CD4-positive, alpha-beta T cell treated with Interleukin-15 for 4 hours (primary cell): ENCODE data around the gene YY1.
"Not testable (repeated sequence)": the region's sequence is repeated elsewhere in the genome, so short reads cannot be mapped to it uniquely, and the experiment has no call there.

Experiments used
- DNase-seq: peaks from one replicate; pipeline ENCODE4 v3.0.0-alpha.2; 2020; ENCODE audit warnings: low spot score

YY1 gene

DNA sequence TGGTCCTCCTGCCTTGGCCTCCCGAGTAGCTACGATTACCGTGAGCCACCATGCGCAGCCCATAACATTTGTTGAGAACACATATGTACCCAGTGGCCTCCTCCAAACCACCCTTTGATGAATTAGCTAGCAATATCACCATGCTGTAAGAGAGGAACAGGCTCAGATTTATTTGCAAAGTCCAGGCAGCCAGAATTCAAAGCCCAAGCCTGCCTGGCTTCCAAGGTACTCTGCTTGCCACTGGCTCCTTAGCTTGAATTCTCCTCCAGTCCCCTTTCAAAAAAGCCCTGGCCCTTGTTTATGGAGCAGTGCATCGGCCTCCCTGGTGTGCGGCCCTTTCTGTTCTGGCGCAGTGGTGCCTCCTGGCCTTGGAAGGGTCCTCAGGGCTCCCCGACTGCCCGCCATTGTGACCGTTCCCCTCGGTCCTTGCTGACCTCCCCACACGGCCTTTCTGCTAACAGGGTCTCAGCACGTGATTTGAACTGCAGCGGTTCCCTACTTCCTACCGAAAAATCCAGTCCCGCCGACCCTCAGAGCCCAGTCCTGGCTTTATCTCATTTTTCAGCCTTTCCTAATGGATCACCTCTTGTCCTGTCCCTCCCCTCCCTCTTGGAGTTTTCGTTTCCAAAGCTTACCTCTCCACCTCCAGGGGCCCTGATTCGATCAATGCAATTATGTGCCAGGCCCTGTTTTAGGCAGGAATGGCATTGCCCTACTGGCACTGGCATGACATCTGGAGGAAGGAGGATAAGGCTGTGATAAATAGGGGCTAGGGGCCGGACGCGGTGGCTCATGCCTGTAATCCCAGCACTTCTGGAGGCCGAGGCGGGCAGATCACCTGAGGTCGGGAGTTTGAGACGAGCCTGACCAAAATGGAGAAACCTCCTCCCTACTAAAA, 45.3 kb downstream of the YY1 start:
- DNase-seq, result no peak

GRCh38 chr14:100285021-100285912, 46.3 kb downstream of the YY1 start:
- peak; percentile 72 for DNase-seq

- no peak for DNase-seq
These were observed 47.0 kb downstream of the YY1 start for GRCh38 chr14:100285913-100286400.

DNA sequence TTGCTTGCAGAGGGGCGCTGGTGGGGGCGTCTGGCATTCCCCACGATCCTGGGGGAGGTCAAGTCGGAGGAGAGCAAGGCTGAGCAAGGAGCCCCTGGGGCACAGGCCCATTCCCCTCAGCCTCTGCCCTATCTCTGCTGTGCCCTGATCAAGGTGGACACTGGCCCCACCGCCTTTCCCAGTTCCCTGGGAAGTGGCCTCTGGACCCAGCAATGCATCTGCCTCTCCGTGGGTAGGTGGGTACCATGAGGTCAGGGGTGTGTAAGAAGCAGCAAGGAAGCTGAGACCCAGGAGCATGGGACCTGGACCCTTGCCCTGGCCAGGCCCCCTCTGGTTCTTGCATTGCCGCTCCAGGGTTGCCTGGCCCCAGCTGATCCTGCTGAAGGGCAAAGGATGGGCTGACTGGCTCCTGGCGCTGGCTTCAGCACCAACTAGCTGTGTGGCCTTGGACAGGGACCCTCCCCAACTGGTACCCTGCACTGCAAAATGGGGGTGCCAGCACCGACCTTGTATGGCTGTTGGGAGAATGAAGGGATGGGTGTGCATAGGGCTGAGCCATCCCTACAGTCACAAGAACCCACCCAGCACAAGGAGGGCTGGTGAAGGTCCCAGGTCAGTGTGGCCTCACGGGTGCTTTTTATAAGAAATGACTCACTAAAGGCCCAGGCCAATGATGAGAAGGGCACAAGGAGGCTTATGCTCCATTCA, 47.7 kb downstream of the YY1 start:
- no peak for DNase-seq

DNA sequence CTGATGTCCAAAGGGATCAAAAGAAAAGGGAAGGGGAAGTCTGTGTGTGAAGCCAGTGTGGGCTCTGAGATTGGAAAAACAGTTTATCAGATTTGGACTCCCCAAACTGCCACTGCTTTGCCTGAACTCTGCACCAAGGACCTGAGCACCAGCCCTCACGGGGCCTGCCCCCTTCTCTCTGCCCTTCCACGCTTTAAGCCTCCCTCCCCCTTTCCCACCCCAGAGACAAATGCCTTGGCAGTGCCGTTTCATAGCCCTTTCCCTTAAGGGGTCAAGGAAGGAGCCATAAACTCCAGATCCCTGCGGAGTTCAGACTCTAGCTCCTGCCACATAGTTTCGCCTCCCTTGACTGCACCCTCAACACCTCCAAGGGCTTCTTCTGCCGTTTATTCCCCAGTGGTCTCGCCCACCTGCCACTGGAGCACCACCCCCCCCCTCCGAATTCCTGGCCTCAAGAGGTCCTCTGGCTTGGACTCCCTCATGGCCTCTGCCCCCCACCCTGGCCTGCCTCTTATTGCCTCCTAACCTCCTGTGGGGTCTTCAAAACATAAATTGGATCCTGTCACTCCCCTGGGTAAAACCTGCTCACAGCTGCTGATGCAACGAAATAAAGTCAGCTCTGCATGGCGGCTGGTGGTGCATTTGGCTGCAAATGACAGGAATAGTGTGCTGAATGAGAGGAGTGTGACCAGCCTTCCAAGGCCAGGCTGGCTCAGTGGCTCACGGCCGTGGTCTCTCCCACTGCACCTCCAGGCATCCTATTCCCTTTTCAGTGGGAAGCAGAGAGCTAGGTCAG, 48.5 kb downstream of the YY1 start:
- no peak for DNase-seq

DNA sequence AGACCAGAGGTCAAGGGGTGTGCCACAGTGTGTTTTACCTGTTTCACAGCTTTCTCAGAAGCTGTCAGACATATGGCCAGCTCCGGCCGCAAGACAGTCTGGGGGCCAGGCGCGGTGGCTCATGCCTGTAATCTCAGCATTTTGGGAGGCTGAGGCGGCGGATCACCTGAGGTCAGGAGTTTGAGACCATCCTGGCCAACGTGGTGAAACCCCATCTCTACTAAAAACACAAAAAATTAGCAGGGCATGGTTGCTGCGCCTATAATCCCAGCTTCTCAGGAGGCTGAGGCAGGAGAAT, 49.0 kb downstream of the YY1 start:
- DNase-seq, result not testable (repeated sequence)

DNA sequence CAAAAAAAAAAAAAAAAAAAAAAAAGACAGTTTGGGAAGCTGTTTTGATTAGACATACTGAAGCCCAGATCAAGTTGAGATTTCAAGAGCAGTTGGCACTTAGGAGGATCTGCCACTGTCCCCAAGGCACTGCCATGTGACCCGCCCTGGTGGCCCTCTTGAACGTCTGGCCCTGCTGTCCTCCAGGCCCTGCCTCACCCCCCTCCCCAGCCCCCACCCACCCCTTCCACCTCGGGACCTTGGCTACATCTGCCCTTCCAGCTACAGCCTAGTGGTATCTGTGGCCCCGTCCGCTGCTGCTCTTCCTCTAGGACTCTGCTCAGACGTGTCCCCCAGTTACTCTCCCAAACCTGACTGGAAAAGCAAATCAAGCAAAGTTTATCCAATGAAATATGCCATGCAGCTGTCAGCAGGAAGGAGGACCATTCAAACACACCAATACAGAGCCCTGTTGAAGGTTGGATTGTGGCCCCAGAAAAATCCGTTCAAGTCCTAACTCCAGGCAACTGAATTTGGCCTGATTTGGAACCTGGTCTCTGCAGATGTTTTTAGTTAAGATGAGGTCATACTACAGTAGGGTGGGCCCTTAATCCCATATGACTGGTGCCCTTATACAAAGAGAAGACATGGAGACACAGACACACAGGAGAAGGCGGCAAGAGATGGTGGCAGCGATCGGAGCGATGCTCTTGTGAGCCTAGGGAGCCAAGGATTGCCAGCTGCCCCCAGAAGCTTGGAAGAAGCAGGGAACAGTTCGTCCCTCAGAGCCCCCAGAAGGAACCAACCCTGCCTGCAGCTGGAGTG, 49.6 kb downstream of the YY1 start:
- no peak for DNase-seq

DNA sequence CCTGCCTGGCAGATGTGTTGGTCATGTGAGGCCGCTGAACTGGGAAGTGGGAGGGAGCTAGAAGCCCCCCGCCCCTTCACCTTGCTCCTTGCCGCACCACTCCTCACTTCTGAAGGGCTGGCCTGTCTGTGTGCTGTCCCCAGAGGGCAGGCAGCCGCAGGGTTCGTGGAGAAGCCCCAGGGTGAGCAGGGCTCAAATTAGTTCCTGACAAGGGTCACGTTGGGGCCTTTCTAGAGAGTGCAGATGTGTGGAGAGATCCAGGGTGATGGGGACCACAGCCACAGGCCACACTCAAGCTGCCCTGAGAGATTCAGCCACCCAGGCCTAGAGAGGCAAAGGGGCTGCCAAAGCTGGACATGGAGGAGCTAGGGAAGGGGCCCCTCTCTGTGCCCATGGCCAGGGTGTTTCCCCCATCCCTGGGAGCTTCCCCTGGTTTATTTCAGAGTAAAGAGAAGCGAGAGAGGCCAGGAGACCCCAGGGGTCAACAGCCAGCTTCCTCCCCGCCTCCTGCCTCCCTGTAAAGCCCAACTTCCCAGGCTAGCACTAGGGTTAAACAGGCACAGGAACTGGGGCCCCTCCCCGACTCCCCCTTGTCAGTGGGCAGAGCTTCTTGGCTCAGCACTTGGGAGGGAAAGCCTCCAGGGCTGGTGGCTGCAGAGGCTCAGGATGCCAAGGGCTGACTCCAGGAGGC, 51.1 kb downstream of the YY1 start:
- DNase-seq, result no peak

DNA sequence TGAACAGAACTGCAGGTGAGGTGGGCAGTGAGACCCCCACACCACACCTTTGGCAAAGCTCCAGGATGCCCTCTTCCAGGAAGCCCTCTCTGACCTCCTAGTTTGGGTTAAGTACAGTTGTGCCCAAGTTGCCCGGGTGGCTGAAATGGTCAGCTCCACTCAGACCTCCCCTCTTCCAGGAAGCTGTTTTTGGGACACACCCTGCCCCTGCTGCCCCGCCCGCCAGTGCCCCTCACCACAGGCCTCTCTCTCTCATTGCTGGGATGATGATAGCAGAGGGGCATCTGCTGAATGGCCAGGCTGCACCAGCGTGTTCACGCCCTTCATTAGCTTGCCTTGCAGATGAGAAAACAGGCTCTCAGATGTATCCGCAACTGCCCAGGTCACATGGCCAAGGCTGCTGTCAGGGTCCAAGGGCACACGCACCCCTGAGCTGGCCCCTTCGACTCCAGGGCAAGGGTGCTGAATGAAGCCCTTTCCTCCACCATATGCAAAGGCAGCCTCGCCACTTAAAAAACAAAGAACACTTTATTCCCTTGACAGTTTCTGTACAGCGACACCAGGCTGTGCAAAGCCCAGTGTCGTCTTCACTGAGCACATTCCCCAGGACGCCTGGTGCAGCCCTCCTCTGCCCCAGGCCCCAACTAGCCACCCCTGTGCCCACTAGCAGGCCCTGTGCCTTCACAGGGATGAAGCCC, 51.8 kb downstream of the YY1 start:
- DNase-seq, result no peak

- no peak for DNase-seq
These were observed 52.5 kb downstream of the YY1 start for GRCh38 chr14:100291305-100292075.

- DNase-seq, result no peak
These were observed 53.4 kb downstream of the YY1 start for GRCh38 chr14:100292301-100292775.

GRCh38 chr14:100292776-100293461, 54.0 kb downstream of the YY1 start:
- no peak for DNase-seq

- no peak for DNase-seq
These were observed 54.7 kb downstream of the YY1 start for GRCh38 chr14:100293497-100294212.

DNA sequence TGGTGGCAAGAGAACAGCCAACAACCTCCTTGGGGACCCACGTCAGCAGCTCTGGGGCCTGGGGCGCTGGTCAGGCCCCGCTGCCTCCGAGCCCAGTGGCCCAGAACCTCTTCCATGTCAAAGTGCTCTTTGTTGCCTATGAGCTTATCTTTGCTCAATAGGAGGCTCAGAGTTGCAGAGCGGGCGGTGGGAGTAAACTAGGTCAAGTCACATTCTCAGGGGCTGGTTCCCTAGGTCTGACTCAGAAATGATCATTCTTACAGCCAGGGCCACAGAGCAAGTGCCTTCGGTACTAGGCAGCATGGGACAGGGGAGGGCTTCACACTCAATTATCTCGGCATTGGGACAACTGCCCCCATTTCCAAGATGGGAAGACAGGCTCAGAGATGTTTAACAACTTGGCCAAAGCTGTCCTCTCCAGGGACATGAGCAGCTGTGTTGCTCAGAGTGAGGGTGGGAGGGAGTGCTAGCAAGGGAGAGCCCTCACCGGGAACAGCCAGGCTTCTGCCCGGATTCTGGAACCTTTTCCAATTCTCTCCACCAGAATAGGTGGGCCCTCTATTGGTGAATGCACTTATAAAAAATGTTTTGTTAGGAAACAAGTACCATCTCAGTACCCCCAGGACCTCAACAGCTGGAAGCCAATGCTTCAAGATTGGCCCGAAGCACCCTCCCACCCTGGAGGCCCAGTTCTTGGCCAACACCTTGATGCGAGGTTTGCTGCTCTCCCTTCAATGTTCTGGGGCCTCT, 55.4 kb downstream of the YY1 start:
- DNase-seq, result no peak

DNA sequence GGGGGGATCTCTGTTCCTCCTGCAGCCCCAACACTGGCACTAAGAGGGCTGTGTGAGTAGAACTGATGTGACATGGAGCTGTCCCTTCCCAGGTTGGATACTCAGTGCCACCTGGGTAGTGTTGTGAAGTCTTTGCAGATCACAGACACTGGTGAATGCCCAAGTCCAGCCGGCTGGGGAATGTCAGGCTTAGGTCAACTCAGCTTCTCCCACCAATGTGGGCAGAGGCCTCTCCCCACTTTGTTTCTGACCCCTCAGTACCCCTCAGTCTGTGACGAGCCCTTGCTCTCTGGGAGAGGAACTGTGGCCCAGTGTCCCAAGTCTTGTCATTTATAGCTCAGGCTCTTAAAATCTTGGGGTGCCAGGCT, 56.0 kb downstream of the YY1 start:
- DNase-seq, result no peak

DNA sequence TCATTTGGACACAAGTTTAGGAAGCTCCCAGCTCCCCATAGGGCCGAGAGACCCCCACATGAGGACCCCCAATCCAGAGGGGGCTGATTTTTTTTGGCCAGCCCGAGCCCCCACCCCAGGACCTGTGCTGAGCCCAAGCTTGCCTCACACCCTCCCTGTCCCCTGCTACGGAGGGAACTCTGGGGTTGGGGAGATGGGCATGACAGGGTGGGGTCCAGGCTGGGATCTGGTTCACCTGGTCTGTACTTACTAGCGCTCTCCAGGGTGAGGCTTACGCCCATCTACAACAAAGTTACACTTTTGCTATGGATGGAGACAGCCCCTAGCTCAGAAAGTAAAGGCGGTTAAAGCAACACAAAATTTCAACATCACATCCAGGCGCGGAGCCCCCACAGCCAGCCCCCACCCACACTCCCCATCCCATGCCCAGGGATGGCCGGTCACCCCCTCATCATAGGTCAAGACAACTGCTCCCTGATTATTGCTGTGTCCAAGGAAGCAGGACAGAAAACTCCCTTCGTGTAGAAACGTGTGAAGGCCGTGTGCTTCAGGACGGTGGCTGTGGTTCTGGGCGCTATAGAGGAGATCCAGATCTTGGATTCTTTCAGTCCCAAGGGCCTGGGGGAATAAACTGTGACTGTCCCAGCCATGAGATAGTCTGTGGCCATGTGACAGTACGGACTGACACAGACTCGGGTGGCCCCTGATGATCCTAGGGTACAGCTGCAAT, 56.6 kb downstream of the YY1 start:
- no peak for DNase-seq
